Uterus (tissue), 2 donors: ENCODE data around the gene NACC2.

Experiments
- CTCF ChIP-seq, 4 experiments: fragments of 200-600 bp in 2 of 4; fragments of 450-650 bp in 2 of 4; sonication (generic) in 2 of 4; IDR thresholded peaks; one replicate each; pipeline ENCODE4 v1.5.1; 2016 to 2019; ENCODE audit warnings: antibody characterized with exemption in 4 of 4, mild to moderate bottlenecking in 2 of 4, moderate library complexity in 1 of 4
- POLR2A ChIP-seq, 2 donors: fragments of 450-650 bp; IDR thresholded peaks; one replicate each; pipeline ENCODE4 v1.6.1; 2016; ENCODE audit warnings: antibody characterized with exemption in 2 of 2, mild to moderate bottlenecking in 1 of 2, moderate library complexity in 1 of 2

GRCh38 chr9:136017289-136018190 is 77.5 kb downstream of the NACC2 start:
- no peak for TF ChIP-seq CTCF (IDR thresholded peaks at IDR 0.05)
- no peak for TF ChIP-seq POLR2A (IDR thresholded peaks at IDR 0.05)
